Superior temporal gyrus (tissue), 1 donor: ENCODE measurements around the gene OTOP1.
"Not testable (repeated sequence)": the region's sequence is repeated elsewhere in the genome, so short reads cannot be mapped to it uniquely, and the experiment has no call there.

ENCODE experiments used
- DNase-seq: peaks from one replicate; pipeline ENCODE4 v3.0.0-alpha.2; 2016; ENCODE audit errors: extremely low spot score

OTOP1 gene, protein sequence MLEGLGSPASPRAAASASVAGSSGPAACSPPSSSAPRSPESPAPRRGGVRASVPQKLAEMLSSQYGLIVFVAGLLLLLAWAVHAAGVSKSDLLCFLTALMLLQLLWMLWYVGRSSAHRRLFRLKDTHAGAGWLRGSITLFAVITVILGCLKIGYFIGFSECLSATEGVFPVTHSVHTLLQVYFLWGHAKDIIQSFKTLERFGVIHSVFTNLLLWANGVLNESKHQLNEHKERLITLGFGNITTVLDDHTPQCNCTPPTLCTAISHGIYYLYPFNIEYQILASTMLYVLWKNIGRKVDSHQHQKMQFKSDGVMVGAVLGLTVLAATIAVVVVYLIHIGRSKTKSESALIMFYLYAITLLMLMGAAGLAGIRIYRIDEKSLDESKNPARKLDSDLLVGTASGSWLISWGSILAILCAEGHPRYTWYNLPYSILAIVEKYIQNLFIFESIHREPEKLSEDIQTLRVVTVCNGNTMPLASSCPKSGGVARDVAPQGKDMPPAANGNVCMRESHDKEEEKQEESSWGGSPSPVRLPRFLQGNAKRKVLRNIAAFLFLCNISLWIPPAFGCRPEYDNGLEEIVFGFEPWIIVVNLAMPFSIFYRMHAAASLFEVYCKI

DNA sequence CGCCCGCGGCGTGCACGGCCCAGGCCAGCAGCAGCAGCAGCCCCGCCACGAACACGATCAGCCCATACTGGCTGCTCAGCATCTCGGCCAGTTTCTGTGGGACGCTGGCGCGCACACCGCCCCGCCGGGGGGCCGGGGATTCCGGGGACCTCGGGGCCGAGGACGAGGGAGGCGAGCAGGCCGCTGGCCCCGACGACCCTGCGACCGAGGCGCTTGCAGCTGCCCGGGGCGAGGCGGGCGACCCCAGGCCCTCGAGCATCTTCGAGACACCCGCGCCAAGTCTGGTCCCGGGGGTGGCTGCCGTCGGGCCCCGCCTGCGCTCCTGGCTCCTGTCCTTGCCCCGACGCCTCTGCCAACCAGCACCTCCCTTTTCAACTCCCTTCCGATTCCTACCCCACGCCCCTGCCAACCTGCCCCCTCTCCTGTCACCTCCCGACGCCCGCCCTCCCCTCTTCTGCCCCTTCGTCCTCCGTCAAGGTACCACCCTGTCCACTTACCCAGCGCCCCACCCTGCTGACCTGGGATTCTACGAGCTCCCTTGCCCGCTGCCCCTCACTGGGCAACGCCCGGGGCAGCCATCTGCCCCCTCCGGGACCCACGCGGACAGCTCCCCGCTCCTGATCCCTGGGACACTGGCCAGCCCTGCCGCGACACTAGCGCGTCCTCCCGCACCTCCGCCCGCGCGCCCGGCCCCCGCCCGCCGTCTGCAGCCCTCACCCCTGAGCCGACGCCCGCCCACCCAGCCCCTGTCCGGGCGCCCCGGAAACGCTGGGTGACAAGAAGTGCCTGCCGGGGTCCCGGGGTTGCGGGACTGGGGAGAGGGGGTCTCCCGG, at the start of gene OTOP1:
TSS of gene OTOP1 (minus strand) at position 324 of the 833 bp plus-strand sequence. CDS start at position 259, 65 bp downstream.
- no peak for DNase-seq

DNA sequence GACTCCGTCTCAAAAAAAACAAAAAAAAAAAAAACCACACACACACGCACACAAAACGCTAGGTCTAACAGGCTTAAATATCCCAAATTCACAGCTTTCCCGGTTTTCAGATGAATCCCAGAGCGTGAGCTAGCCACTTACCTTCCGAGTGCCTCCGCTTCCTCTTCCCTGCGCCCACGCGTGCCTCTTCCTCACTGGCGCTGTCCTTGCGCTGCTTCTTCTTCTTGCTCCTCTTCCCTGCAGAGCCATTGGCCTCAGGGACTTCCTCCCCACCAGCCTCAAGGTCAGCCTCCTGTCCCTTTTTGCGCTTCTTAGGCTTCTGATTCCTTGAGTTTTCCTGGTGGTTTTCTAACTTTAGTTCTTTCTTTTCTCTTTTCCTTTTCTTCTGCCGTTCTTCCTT, 47.5 kb upstream of the OTOP1 start:
- no peak for DNase-seq

DNA sequence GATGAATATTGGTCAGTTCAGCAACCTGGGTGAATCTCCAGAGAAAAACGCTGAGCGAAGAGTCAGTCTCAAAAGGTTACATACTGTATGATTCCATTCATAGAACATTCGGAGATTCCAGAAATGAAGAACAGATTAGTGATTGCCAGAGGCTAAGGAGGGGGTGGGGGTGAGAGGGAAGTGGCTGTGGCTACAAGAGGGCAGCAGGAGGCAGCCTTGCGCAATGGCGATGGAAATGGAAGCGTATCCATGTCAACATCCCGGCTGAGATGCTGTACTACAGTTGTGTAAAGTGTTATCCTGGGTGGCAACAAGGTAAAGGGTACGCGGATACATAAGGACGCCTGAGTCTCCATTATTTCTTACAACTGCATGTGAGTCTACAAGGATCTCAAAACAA, 45.2 kb upstream of the OTOP1 start:
- no peak for DNase-seq

DNA sequence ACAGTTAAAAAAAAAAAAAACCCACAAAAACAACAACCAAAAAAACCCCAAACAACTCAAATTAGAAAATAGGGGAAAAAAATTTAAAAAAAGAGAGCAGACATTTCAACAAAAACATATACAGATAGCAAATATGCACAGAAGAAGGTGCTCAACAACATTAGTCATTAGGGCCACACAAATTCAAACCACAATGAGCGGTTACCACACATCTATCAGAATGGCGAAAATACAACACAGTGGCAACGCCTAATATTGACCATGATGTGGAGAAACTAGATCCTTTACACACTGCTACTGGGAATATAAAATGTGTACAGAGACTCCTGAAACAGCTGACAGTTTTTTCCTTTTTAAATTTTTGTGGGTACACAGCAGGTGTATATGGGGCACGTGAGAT, 43.8 kb upstream of the OTOP1 start:
- no peak for DNase-seq

DNA sequence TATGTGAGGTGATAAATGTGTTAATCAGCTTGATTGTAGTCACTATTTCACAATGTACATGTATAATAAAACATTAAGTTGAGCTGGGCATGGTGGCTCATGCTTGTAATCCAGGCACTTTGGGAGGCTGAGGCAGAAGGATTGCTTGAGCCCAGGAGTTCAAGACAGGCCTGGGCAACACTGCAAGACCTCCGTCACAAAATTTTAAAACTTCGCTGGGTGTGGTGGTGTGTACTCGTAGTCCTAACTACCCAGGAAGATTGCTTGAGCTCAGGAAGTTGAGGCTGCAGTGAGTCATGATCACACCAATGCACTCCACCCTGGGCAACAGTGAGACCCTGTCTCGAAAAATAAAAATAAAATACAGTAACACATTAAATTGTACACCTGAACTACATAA, 43.1 kb upstream of the OTOP1 start:
- no peak for DNase-seq

DNA sequence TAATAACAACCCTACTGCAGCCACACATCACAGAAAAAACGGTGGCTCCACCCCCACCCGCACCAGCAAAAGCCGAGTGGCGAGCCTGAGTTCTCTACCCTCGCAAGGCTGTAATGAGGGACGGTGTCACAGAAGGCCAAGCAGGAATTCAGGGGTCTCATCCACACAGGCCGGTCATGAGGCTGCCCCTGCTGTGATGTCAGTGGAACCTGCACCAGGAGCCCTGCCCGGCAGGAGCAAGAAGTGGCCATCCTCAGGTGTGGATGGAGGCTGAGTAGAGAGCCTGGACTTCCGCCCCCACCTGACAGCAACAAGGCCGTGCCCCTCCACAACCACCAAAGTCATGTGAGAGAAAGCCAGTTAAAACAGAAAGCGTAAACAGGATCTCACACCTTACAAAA, 42.6 kb upstream of the OTOP1 start:
- DNase-seq = no peak

DNA sequence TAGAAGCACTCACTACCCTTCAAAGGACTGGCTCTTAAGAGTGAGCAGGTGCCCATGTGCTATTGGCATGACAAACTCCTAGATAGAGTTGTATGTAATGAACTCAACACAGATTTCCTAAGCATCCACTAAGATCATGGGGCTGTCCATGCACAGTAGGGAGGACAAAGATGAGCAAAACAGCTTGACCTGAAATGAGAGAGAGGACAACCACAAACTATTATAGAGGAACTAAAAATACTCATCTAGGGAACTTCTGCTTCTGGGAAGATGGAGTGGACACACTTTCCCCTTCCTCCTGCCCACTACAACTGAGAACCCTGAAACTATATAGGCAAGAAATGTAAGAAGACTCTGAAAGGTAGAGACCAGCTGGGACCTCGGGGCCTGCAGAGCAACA, 42.0 kb upstream of the OTOP1 start:
- DNase-seq = peak; percentile 18

DNA sequence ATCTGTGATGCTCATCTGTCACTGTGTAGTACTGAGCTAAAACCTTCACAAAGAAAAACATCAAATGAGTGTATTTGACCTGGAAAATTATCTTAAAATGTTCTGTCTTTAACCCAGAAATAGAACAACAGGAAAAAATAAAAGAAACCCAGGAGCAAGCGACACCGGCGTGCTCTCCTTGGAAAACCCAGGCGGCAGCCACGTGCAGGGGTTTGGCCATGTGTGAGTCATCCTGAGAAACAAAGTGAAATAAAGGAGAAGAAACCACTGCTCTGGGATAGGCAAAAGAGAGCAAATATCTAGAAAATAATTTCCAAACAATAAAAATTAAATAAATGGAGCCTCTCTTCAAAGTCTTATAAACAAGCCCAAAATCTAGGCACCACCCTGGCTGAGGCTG, 41.3 kb upstream of the OTOP1 start:
- DNase-seq = no peak

DNA sequence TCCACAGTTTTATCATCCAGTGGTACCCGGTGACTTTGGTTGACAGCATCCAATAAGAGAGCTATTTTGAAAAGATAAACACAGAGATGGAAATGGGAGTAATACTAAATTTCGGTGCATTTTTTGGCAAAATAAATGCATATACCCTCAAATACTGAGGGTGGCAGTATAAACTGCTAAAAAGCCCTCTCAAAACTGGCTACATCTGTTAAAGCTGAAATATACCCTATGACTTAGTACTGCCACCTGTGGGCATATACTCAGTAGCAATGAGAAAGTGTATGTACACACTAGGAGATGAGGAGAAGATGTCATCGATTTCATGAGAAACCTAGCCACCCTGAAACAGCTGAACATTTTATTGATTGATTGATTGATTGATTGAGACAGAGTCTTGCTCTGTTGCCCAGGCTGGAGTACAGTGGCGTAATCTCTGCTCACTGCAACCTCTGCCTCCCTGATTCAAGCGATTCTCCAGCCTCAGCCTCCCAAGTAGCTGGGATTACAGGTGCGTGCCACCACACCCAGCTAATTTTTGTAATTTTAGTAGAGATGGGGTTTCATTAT, 33.5 kb upstream of the OTOP1 start:
- DNase-seq = peak; percentile 43

DNA sequence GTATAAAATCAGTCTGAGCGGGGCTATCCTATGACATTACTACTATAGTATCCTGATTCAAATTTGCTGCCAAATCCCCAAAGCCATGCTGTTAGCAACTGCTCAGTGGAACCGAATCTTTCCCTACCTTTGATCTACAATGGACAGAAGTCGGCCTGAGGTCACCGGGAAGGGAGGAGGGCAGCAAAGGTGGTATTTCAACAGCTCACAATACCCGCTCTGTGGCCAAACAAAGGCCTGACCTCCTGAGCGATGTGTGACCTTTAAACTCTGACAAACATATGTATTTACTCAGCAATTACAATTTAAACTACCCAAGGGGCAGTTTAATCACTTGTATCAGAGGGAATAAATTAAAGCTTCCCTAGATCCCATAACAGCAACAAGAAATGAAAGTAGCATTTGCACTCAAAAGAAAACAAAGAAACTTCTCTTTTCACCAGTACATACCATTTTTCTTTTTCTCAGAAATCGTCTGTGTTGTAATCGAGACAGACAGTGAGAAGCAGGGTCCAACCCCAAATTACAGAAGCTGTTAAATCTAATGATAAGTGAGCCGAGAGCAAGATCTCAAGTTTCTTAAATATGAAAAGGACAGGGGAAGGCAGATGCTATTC, 32.9 kb upstream of the OTOP1 start:
- no peak for DNase-seq

DNA sequence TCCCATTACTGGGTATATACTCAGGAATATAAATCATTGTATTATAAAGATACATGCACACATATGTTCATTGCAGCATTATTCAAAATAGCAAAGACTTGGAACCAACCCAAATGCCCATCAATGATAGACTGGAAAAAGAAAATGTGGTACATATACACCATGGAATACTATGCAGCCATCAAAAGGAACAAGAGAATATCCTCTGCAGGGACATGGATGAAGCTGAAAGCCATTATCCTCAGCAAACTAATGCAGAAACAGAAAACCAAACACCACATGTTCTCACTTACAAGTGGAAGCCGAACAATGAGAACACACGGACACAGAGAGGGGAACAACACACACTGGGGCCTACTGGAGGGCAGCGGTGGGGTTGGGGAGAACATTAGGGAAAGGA, 31.0 kb upstream of the OTOP1 start:
- not testable (repeated sequence) for DNase-seq

DNA sequence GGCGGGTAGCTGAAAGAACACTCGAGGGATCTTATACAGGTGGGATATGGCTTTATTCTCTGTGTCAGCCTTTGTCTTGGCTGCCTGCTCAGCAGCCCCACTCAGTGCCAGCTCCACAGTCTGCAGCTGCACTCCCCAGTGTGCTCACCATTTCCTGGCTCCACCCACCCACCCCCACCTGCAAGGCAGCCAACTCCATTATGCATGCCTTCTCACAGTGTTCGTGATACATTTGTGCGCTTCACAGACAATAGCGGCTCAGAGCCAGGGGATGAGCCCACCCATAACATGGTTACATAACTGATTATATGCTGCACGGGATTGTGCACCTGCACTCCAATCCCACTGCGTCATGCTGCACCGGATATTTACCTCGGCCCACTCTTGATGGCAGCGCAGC, 30.1 kb upstream of the OTOP1 start:
- no peak for DNase-seq

DNA sequence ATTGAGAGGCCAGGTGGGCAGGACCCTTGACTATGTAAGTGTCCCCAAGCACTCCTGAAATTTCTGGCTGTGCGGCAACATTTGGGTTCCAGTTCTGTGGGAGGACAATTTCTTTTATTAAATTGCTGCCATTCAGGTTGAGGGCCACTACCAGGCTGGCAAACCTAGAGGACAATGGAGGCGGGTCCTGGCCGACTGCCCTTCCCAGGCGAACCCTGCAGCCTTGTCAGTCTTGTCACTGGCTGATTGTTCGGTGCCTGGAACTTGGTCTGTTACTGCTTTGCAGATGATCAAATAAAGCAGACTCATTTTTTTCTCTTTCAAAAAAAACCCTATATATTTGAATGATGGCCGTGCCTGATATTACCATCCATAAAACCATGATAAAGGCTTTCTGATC, 27.9 kb upstream of the OTOP1 start:
- DNase-seq = peak; percentile 89

DNA sequence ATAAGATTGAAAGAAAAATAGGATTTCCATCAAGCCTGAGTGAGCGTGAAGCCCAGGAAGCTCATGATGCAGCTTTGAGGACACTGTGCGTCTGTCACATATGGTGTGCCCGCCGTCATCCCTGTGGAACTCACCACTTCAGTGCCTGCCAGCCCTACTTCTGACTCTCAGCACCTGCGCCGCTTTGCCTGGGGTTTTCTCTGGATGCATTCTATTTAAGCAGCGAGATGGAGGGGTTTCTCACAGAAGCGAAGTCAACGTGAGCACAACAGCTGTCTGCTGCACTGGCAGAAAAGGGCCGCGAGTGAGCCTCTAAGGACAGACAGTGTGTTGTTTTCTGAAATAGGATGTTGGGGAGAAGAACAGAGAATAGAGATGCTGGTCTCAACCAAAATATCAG, 27.5 kb upstream of the OTOP1 start:
- peak; percentile 44 for DNase-seq

DNA sequence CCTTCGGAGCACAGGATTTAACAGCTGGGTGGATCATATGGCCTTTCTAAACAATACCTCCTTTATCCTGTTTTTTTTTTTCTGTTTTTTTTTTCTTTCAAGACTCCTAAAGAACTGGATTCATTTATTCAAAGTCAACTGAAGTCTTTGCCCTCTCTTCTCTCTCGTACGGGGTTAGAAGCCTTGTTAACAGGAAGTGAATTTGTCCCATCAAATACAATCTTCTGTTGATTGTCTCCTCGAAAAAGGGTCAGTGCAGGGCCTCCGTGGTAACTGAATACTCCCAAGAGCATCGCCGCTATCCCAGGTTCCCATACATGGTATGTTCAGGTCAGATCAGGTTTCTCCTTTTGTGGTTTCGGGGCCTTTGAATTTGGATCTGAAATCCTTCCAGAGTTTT, 23.1 kb upstream of the OTOP1 start:
- DNase-seq = no peak

DNA sequence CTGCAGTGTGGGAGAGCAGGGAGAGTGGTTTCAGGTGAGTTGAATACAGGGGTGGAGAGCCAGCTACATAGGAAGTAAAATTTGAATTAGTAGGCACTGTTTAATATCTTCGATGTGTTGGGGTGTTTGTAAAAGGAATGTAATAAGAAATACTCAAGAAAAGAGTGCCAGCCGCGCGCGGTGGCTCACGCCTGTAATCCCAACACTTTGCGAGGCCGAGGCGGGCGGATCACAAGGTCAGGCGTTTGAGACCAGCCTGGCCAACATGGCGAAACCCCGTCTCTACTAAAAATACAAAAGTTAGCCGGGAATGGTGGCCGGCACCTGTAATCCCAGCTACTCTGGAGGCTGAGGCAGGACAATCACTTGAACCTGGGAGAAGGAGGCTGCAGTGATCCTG, 22.6 kb upstream of the OTOP1 start:
- not testable (repeated sequence) for DNase-seq

DNA sequence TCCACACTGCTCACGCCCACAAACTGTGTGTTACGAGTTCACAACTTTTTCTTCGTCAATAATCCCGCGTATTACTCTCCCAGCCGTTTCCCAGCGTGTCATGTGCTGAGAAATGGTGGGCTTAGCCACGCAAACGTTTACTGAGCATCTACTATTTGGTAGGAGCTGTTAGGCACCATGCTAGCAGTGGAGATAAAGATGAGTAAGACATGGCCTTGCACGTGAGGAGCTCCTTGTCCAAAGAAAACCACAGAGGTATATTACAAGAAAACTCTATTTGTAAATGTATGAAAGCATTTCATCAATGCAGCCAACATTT, 22.1 kb upstream of the OTOP1 start:
- DNase-seq = no peak

DNA sequence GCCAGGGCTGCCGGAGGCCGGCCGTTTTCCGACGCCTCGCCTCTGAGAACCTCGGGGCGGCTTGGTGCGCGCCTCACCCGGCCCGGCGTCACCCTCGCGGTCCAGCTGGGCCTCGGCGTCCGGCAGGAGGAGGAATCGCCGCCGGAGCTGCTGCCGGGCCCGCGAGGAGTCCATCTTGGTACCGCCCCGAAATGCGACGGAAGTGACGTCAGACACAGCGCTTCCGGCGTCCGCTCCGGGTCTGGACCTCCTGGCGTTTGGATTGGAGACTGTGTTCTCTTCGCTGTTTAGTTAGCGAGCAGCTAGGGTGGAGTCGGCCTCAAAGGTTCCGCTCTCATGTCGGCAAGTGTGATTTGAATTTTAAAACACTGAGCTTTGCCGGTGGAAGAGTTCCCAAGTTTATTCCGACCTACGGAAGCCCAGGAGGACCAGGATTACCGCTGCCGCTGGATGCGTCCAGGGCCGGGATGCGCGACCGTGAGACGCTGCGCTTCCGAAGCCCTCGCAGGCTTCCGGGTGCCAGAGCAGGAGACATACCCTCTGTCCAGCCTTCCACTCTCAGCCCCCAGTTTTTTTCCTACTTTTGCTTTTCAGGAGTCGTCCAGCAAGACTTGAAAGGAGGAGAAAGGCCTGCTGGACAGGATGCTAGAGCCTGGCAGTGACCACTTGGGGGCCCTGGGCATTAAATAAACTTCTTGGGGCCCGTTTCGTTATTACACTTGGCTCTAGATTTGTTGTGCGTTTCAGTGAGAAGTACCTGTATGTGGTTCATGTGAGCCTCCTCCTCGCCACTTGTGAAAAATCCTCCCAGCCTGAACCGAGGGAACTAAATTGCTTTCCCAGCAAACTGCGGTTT, 21.5 kb upstream of the OTOP1 start, which contains the start of gene TMEM128:
TSS of gene TMEM128 (minus strand) at position 195 of the 856 bp plus-strand sequence. CDS start at position 174, 21 bp downstream.
- DNase-seq = peak; percentile 98

DNA sequence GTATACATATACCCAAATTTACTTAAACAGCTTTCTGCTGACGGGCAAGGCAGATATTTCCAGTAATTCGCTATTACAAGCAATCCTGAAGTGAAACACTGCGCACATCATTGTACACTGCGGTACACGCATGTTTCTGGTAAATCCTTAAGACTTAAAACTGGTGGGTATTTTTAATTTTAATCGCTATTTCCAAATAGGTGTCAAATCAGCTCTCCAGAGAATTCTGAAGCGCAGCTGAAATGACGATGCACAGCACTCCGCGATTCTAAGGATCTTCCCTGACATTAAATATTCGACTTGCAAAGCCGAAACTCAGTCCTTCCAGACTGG, 20.9 kb upstream of the OTOP1 start:
- DNase-seq = no peak

DNA sequence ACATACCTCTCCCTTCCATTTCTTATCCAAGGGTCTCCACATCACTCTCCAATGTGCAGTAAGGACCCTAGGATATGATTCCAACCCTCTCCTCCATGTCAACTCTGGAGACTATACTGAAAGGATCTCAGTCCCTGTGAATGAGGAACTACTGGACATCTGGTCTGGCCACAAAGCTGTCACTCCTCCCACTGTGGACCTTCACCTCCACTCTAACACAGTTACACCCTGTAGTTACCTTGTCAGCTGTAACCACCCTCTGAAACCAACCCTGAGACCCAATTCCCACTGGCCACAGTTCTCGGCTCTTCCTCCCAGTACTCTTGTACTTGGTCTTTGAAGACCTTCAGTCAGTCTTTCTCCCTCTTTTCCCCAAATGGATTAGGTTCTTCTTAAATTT, 18.4 kb upstream of the OTOP1 start:
- no peak for DNase-seq

DNA sequence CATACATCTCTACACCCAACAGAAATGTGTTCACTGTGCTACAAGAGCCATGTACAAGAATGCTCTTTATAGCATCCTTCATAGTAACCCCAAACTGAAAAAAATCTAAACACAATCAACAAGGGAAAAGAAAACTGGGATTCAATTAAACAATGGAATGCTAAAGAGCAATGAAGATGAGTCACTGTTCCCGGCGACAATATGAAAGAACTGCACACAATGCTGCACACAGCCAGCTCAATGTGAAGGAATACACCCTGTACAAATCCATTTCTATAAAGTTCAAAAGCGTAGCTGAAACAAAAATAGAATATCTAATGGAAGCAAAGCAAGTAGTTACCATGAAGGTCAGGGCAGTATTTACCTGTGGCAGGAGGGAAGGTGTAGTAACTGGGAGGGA, 12.8 kb upstream of the OTOP1 start:
- not testable (repeated sequence) for DNase-seq
